Left colon (tissue), 2 donors: Measurements from ENCODE around the gene LTC4S. TPM values are rescaled to one million over a fixed set of nuclear protein-coding genes. Genes with fewer than 3 reads are reported as not detected.
"Not testable (repeated sequence)": the region's sequence is repeated elsewhere in the genome, so short reads cannot be mapped to it uniquely, and the experiment has no call there.

Experiments used
- ATAC-seq: fragments of 200-7000 bp; cut with Tn5 transposase; one replicate; pipeline ENCODE4 v1.9.1; 2020; ENCODE audit warnings: mild to moderate bottlenecking, moderate library complexity
- DNase-seq, 2 donors: peaks; one replicate each; pipeline ENCODE4 v3.0.0-alpha.2; 2020
- intact Hi-C, 2 donors: fragments of 100-400 bp; cut with DNase I in 1 of 2; cut with micrococcal nuclease in 1 of 2; formaldehyde crosslinking; loops; one replicate each; pipeline versions ENCODE4 v1.11.2 to v1.14.0; 2022; cut with DNase I, micrococcal nuclease
- microRNA-seq, 2 donors: library from miRNA; unstranded; fragments of <30 nt; microRNA quantifications; one replicate each; pipeline versions ENCODE4 v1.1.0 to v1.2.0, GENCODE V29; 2020
- total RNA-seq, 2 donors: library from RNA; stranded (reverse); fragmentation: NEBNext Ultra II Directional; extraction: Animal tissue kit (Norgen Biotek cat#: 25700); gene quantifications; one replicate each; pipeline ENCODE4 v1.2.1, GENCODE V29; 2021
- donor health status: DM: no; HTN: no; CAD: no.
- donor health status: DM: yes; HTN: yes; CAD: no.

Gene LTC4S
- total RNA-seq, 2 donors from 2014 or later, result 4.2 to 8.7 TPM

DNA sequence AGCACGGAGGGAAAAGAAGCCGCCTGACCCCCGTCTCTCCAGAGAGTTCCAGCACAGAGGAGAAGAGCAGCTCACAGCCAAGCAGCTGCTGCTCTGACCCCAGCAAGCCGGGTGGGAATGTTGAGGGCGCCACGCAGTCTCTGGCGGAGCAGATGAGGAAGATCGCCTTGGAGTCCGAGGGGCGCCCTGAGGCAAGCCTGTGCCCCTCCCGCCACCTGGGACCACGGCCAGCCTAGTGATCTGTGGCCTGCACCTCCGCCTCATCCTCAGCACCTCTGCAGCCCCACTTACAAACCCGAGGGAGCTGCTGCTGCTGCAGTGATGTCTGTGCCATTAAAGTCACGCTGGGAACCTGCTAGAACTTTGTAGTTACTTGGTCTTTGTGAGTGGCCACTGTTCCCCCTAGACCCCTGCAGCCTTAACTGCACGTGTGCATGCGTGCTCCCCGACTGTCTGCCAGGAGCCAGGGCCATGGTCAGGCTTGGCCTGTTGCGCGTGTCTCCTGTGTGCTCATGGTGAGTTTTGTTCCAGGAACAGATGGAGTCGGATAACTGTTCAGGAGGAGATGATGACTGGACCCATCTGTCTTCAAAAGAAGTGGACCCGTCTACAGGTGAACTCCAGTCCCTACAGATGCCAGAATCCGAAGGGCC, 39.4 kb downstream of the LTC4S start:
- no peak for DNase-seq
- intact Hi-C loops, result no loop called here
- ATAC-seq, result no peak

- no peak for ATAC-seq
- intact Hi-C loops, result no loop called here
- DNase-seq, result no peak
Observed at GRCh38 chr5:179833709-179834070, 39.9 kb downstream of the LTC4S start.

DNA sequence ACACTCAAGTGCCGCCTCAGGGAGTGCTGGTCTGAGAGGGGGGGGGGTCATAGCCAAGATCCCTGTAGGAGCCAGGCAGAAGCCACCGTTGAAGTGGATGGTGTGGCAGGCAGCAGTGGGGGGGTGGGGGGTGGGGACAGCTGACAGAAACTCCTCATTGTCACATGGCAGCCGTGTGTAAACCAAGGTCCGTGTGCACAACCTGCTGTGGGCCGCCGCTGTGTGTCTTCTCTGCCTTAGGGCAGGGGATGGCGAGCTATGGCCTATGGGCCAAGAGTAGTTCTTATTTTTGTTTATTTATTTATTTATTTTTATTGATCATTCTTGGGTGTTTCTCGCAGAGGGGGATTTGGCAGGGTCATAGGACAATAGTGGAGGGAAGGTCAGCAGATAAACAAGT, 40.3 kb downstream of the LTC4S start:
- no peak for ATAC-seq
- intact Hi-C loops, result no loop called here
- no peak for DNase-seq

GRCh38 chr5:179834871-179835270, 41.1 kb downstream of the LTC4S start:
- ATAC-seq, intact Hi-C loops, DNase-seq: not testable (repeated sequence)

GRCh38 chr5:179836225-179837019, 42.6 kb downstream of the LTC4S start:
- intact Hi-C loops, result no loop called here
- DNase-seq (no peak), ATAC-seq (peak; percentile 38)

- ATAC-seq, result peak; percentile 8
- no peak for DNase-seq
- intact Hi-C loops, result no loop called here
Observed at GRCh38 chr5:179837076-179838011, 43.6 kb downstream of the LTC4S start.

GRCh38 chr5:179839328-179840256, 45.8 kb downstream of the LTC4S start:
- peak; percentile 14 for ATAC-seq
- no peak for DNase-seq
- intact Hi-C loops, result no loop called here

DNA sequence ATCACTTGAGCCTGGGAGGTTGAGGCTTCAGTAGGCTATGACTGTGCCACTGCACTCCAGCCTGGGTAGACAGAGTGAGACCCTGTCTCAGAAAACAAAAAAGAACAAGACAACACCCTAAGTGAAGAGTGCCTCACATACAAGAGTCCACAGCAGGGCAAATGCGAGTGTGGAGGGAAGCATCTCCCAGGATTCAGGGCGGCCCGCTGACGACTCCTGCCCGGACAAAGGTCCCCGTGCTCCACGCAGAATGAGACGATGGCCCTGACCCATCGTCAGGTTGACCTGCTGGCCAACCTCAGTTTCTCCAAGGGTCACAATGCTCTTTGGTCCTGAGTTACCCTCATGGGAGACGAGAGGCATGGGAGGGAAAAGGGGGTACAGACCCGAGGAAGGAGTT, 46.5 kb downstream of the LTC4S start:
- no peak for DNase-seq
- intact Hi-C loops, result no loop called here
- peak; percentile 3 for ATAC-seq

GRCh38 chr5:179840766-179841165, 47.0 kb downstream of the LTC4S start:
- intact Hi-C loops, result no loop called here
- DNase-seq, result no peak
- ATAC-seq, result no peak

GRCh38 chr5:179841621-179842020, 47.8 kb downstream of the LTC4S start:
- intact Hi-C loops, result no loop called here
- ATAC-seq (no peak), DNase-seq (no peak)

Small RNAs within 50 kb of the gene (microRNA-seq; reads per million reads assigned to microRNA genes)
- 3.2 to 4.1 reads per million in 2 donors for gene MIR1229

Other genes starting within 250 kb of the LTC4S start
- gene RUFY1, start 243.4 kb upstream of the LTC4S start, total RNA-seq, result 10 to 100 TPM; 35.1 to 39.0 TPM
- 100 to 1,000 TPM; 352 to 431 TPM for gene HNRNPH1, start 170.3 kb upstream of the LTC4S start, total RNA-seq
- gene CBY3, start 113.0 kb upstream of the LTC4S start, total RNA-seq, result not detected
- 100 to 1,000 TPM; 506 to 601 TPM for gene CANX, start 95.0 kb upstream of the LTC4S start, total RNA-seq
- 10 to 100 TPM; 22.1 to 24.9 TPM for gene MAML1, start 61.2 kb upstream of the LTC4S start, total RNA-seq
- gene MGAT4B, start 12.9 kb downstream of the LTC4S start, total RNA-seq, result 100 to 1,000 TPM; 465 to 474 TPM
- 100 to 1,000 TPM; 200 to 355 TPM for gene SQSTM1, start 26.9 kb downstream of the LTC4S start, total RNA-seq
- gene MRNIP, start 64.8 kb downstream of the LTC4S start, total RNA-seq, result 10 to 100 TPM; 16.6 to 18.9 TPM
- gene TBC1D9B, start 113.9 kb downstream of the LTC4S start, total RNA-seq, result 100 to 1,000 TPM in 1 of 2 donors, 10 to 100 TPM in 1; 97.8 to 117 TPM